ENCODE results near the gene ECE1. TPM values are rescaled to one million over a fixed set of nuclear protein-coding genes. Genes with fewer than 3 reads are reported as not detected.

ECE1 gene
- total and polyA plus RNA-seq, 2 of the 8 experiments (the other 6 are each of a cell fraction or from before 2014, with no cell fraction given) = 21.4 to 36.8 TPM

GRCh38 chr1:21239221-21239620, 51.0 kb downstream of the ECE1 start:
- no peak overlapping the region for H3K4ac ChIP-seq (replicated peaks; ENCODE audit: insufficient read length, low read depth, low read length)
- no peak overlapping the region for H4K91ac ChIP-seq (replicated peaks; ENCODE audit: insufficient read length, low read length)
- ChIA-PET POLR2A (ENCODE audit: partially characterized antibody) (no interaction called here), CTCF (ENCODE audit: partially characterized antibody) (interaction anchor here (0.8 to 13.8 kb wide), 7 partner anchors 9 to 129 kb away, joined by 3 to 199 read pairs (median 7); no protein-coding TSS in a partner anchor)
- no peak overlapping the region for H3K14ac ChIP-seq (ENCODE audit: insufficient read length)
- H4K5ac ChIP-seq (ENCODE audit: insufficient read length, low read depth, low read length) = no peak overlapping the region
- no peaks in the 10 kb centered on the region for H3K79me2 ChIP-seq (ENCODE audit: control insufficient read depth in 1 of 2, insufficient read depth in 2 of 2, low read length in 2 of 2)
- no peak overlapping the region for H3K23ac ChIP-seq (ENCODE audit: insufficient read length)
- no peak overlapping the region for H3K56ac ChIP-seq (replicated peaks; ENCODE audit: insufficient read length, low read depth, low read length)
- H3K18ac ChIP-seq (ENCODE audit: extremely low read depth, low read length) = no peak overlapping the region
- no peak for TF ChIP-seq EGR1 (IDR thresholded peaks at IDR 0.05; ENCODE audit: borderline replicate concordance, low read depth, low read length)
- TF ChIP-seq POLR2AphosphoS5 (IDR thresholded peaks at IDR 0.05; ENCODE audit: low read depth, low read length) = no peak
- TF ChIP-seq SIRT6 (IDR thresholded peaks at IDR 0.05; ENCODE audit: low read length) = no peak
- TF ChIP-seq MAX (IDR thresholded peaks at IDR 0.05) = no peak
- no peak for TF ChIP-seq GTF2F1 (IDR thresholded peaks at IDR 0.05; ENCODE audit: borderline replicate concordance, low read depth, low read length)
- H2BK120ac ChIP-seq (replicated peaks; ENCODE audit: low read depth, low read length) = no peak overlapping the region
- no peak overlapping the region for H3K4me3 ChIP-seq (ENCODE audit: extremely low read depth in 1 of 4, insufficient read depth in 2 of 4, low read depth in 3 of 4, low read length in 4 of 4)
- no peaks in the 10 kb centered on the region for H3K9me3 ChIP-seq (ENCODE audit: insufficient read depth in 2 of 2, low read depth in 1 of 2, low read length in 1 of 2)
- no peaks in the 10 kb centered on the region for H3K27me3 ChIP-seq (replicated peaks in 1 of 4; ENCODE audit: control insufficient read depth in 3 of 4, extremely low read depth in 1 of 4, insufficient read depth in 3 of 4, low read length in 3 of 4)
- no peak overlapping the region for H2BK15ac ChIP-seq (ENCODE audit: low read length)
- H2BK12ac ChIP-seq (ENCODE audit: low read depth, low read length) = no peak overlapping the region
- H3K27ac ChIP-seq (ENCODE audit: low read depth, low read length) = no peak overlapping the region
- no peak overlapping the region for H3K4me2 ChIP-seq (ENCODE audit: insufficient read depth in 1 of 2, low read depth in 2 of 2, low read length in 2 of 2)
- H3K36me3 ChIP-seq (ENCODE audit: control insufficient read depth in 2 of 4, insufficient read depth in 4 of 4, low read length in 3 of 4) = peaks cover 0 to 2% (median 0%) of the 10 kb centered on the region in 4 experiments; a peak in 1 of 8 replicates
- FAIRE-seq (no peak), DNase-seq (ENCODE audit: low read depth in 1 of 2, low spot score in 2 of 2) (no peak)
- WGBS, 2 experiments (ENCODE audit: extremely low coverage in 1 of 2, insufficient coverage in 1 of 2, insufficient read length in 1 of 2, insufficient replicate concordance in 2 of 2, low coverage in 1 of 2, low lambda C conversion rate in 2 of 2, missing lambda C conversion rate in 1 of 2) = 87% methylated on average over 10 of the region's 10 CpGs; no CpG with 5 or more reads in 1 of the 2 experiments
- no peak overlapping the region for H2AK5ac ChIP-seq (ENCODE audit: low read depth, low read length)
- H3K79me1 ChIP-seq (ENCODE audit: low read depth, low read length) = no peaks in the 10 kb centered on the region
- H3K4me1 ChIP-seq (replicated peaks in 1 of 4; ENCODE audit: control insufficient read depth in 3 of 4, insufficient read depth in 4 of 4, low read length in 3 of 4) = peaks cover 0 to 8% (median 5%) of the 10 kb centered on the region in 4 experiments; a peak in 4 of 7 replicates
- no peaks in the 10 kb centered on the region for H3K23me2 ChIP-seq (ENCODE audit: low read depth, low read length)
- H4K20me1 ChIP-seq (replicated peaks in 1 of 2; ENCODE audit: control insufficient read depth in 1 of 2, insufficient read depth in 2 of 2, low read length in 2 of 2) = peaks cover 0 to 2% of the 10 kb centered on the region in 2 experiments
- no peak overlapping the region for H4K8ac ChIP-seq (ENCODE audit: extremely low read depth, insufficient read depth, low read length)
- no peak overlapping the region for H2BK20ac ChIP-seq (ENCODE audit: low read length)
- no peak overlapping the region for H3K9ac ChIP-seq (replicated peaks in 1 of 4; ENCODE audit: extremely low read depth in 1 of 4, low read depth in 3 of 4, low read length in 3 of 4)
- no peak overlapping the region for H2AFZ ChIP-seq (ENCODE audit: low read length)
- no peak overlapping the region for H2BK5ac ChIP-seq (ENCODE audit: low read depth, low read length)
